Fibroblast of peridontal ligament (primary cell): ENCODE results near the gene IFT22.
"Not testable (repeated sequence)": the region's sequence is repeated elsewhere in the genome, so short reads cannot be mapped to it uniquely, and the experiment has no call there.

ENCODE experiments used
- DNase-seq: peaks from one replicate; pipeline ENCODE4 v3.0.0-alpha.2; 2010; ENCODE audit errors: extremely low read depth

Gene IFT22

GRCh38 chr7:101308245-101309085 lies 13.1 kb downstream of the IFT22 start:
- DNase-seq = peak; percentile 9

GRCh38 chr7:101306307-101306706 lies 15.3 kb downstream of the IFT22 start:
- DNase-seq = no peak

DNA sequence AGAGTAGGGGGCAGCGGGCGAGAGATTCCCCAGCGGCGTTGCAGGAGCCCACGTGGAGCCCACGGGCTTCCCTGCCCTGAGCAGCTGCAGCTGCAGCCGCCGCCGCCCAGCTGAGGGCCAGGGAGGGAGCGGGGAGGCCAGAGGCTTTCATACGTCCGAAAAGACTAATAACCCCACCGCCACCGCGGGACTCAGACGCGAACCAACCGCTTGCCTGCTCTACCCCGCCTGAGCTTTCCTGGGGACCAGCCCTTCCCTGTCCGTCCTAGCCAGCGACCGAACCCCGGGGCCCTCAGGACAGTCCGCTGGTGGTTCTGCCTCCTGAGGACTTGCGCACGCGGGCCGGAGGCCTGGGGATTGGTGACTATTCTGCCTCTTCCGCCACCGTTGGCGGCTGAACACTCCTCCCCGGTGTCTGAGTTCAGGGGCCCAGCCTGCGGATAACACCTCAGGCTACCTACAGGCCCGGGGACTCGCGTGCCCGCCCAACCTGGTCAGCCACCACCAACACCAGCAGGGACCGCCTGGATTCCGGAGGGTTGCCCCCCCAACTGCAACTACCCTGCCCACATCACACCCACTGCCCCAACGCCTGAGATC lies 18.4 kb downstream of the IFT22 start:
- DNase-seq = no peak

DNA sequence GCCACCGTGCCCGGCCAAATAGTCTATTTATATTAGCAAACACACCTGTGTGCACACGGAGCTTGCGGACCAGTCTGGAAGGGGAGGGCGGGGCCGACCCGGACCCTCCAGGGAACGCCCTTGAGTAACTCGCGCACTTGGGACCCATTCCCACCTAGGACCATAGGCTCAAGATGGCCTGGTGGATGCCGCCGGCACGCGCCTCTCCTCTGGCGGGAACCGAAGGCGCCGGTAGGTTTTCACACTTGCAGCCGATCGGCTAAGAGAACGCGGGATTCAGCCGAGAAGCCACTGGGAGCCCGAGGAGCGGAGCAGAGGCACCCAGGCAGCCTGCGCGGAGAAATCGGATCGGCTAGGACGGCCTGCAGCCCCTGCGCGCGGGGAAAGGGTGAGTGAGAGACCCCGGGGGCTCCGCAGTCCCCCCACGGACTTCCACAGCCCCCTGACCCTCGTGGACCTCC lies 18.9 kb downstream of the IFT22 start:
- no peak for DNase-seq

- DNase-seq = no peak
Measured at GRCh38 chr7:101300465-101301376, 20.9 kb downstream of the IFT22 start.

GRCh38 chr7:101299511-101300464 lies 21.8 kb downstream of the IFT22 start:
- DNase-seq = no peak

DNA sequence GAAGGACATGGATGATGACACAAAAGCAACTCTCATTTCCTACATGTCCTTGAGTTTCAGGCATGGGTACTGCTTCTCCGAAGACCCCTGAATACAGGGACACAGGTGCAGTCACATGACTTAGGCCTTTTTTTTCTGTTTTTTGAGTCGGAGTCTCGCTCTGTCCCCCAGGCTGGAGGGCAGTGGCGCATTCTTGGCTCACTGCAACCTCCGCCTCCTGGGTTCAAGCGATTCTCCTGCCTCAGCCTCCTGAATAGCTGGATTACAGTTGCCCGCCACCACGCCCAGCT lies 26.8 kb downstream of the IFT22 start:
- DNase-seq = no peak

DNA sequence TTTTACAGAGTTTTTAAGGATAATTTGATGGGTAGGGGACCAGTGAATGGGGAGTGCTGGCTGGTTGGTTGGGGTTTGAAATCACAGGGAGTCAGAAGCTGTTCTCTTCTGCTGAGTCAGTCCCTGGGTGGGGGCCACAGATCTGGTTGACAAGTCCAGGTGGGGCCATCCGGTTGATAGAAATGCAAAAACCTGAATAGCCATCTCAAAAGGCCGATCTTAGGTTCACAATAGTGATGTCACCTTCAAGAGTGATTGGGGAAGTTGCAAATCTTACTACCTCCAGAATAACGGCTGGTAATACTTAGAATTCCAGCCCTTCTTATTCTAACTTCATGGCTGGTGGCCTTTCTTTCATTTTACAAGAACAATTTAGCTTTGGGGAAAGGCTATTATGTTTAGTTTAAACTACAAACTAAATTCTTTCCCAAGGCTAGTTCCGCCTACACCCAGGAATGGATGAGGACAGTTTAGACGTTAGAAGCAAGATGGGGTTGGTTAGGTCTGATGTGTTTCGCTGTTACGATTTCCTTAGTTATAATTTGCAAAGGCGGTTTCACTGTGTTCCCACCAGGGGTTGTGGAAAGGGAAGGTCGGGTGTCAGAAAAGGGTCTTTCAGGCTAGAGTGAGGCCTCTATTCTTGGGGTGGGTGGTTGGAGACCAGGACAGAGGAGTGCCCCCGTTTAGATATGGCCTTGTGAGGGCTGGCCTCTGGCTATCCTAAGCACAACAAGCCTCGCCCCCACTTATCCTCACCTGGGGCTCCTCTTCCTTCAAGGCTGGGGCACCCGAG lies 27.4 kb downstream of the IFT22 start:
- DNase-seq = no peak

- not testable (repeated sequence) for DNase-seq
Measured at GRCh38 chr7:101293069-101294021, 28.3 kb downstream of the IFT22 start.

GRCh38 chr7:101292566-101292965 lies 29.0 kb downstream of the IFT22 start:
- DNase-seq = not testable (repeated sequence)

GRCh38 chr7:101290186-101291037 lies 31.2 kb downstream of the IFT22 start:
- DNase-seq = peak; percentile 33

DNA sequence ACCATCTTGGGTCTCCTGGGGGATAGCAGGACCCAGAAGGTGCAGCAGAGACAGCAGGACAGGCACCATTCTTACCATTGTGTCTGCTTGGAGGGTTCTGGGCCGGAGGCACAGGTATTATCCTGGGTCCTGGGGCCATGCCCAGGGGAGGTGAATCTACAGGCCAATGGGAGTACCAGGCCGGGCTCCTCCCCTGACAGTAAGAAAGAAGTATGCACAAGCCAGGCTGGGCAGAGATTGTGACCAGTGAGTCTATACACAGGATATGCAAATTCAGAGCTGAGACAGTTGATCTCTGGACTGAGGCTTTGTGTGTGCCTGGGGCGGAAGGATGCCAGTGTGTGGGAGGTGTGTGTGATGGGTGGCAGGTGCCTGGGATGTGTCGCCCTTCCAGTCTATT lies 31.9 kb downstream of the IFT22 start:
- DNase-seq = not testable (repeated sequence)

DNA sequence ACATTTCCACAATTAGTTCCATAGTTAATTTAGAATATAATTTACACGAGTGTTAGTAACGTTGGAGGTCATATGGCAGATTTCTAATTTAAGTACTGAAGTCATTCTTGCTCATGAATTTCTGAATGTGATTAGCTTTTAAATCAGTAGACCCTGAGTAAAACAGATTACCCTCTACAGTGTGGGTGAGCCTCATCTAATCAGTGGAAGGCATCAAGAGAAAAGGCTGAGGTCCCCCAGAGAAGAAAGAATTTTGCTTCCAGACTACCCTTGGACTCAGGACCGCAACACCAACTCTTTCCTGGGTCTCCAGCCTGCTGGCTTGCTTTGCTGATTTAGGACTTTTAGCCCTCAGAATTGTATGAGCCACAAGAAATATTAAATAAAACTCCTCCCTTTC lies 33.2 kb downstream of the IFT22 start:
- DNase-seq = no peak

GRCh38 chr7:101287032-101287431 lies 34.6 kb downstream of the IFT22 start:
- no peak for DNase-seq

GRCh38 chr7:101285880-101286279 lies 35.7 kb downstream of the IFT22 start:
- not testable (repeated sequence) for DNase-seq

DNA sequence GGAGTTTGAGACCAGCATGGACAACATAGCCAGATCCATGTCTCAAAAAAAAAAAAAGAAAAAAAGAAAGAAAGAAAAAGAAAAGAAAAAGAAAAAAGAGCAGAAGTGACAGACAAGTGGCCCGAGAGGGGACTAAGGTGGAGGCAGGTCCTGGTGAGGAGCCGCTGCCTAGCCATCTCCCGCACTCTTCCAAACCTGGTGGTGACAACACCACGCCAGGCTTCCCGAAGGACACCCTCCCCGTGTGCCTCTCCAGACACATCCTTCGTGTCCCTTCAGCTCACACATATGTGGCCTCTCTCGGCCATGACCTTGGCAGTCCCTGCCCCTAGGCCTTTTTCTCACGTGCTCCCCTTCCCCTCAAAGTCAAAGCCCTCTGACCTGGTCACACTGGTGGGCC lies 36.4 kb downstream of the IFT22 start:
- DNase-seq = no peak

GRCh38 chr7:101280912-101281311 lies 40.7 kb downstream of the IFT22 start:
- DNase-seq = not testable (repeated sequence)
